CD4-positive, alpha-beta T cell treated with Interleukin-15 for 1 hour (primary cell): Measurements from ENCODE around the gene FAM171A1.
A peak's percentile ranks its signal among the peaks of the same experiment; 100 is the strongest.

Experiments used
- DNase-seq: peaks from one replicate; pipeline ENCODE4 v3.0.0-alpha.2; 2020

Gene FAM171A1

DNA sequence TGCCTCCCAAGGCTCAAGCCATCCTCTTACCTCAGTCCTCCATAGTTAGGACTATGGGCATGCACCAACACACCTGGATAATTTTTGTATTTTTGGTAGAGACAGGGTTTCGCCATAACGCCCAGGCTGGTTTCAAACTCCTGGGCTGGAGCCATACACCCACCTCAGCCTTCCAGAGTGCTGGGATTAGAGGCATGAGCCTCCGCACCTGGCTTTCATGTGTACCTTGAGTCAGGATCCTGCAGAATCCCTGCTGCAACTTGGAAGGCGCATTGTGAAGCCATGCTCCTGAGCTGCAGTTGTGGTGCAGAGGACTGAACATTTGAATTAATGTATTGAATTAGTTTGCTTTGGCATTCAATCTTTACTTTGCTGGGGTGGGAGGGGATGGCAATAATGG is 173.2 kb downstream of the FAM171A1 start:
- DNase-seq, result no peak

DNA sequence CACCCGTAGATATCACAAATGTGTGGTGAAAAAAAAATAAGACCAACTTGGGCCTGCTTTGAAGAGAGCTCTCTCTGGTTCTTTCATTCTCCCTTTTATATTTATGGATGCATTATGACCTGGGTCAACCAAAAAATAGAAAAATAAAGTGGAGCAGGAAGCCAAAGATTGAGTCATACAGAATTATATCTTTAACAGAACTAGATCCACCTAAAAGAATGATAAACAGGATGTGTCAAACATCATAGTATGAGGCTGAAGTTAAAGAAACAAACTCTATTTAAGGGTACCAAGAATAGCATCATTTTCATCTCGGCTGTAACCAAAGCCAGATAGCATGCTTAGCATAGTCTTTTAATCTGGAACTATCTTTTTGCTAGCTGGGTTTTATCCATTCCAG is 173.8 kb downstream of the FAM171A1 start:
- DNase-seq, result no peak

DNA sequence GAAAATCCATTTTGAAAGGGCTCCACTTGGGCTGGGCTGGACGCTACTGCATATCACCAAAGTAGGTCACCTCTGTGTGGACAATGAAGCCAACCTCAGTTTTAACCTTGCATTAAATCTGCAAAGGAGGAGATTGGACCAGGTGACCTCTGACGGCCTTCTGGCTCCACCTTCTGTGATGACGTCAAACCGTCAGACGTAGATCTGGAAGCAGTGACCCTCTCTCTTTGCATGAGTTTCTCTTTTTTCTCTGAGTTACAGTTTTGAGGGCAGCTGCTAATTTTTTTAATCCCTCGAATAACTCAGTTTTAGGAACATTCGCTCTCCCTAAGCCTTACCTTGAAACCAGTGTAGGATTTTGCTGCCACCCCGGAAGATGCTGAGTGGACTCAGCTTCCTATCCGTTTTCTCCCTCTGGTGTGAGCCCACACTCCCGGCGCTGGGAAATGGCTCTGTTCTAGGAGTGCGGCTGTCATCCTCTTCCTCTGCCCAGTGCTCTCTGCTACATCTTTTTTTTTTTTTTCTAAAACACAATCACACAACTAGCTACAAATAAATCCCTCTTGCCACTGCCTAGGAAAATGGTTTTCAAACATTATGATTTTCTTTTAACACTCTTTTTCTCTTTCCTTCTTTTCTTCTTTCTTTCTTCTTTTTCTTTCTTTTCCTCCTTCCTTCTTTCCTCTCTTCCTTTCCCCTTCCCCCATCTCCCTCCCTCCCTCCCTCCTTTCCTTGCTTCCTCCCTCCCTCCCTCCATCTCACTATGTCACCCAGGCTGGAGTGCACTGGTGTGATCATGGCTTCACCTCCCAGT is 174.9 kb downstream of the FAM171A1 start:
- DNase-seq, result peak; percentile 24

DNA sequence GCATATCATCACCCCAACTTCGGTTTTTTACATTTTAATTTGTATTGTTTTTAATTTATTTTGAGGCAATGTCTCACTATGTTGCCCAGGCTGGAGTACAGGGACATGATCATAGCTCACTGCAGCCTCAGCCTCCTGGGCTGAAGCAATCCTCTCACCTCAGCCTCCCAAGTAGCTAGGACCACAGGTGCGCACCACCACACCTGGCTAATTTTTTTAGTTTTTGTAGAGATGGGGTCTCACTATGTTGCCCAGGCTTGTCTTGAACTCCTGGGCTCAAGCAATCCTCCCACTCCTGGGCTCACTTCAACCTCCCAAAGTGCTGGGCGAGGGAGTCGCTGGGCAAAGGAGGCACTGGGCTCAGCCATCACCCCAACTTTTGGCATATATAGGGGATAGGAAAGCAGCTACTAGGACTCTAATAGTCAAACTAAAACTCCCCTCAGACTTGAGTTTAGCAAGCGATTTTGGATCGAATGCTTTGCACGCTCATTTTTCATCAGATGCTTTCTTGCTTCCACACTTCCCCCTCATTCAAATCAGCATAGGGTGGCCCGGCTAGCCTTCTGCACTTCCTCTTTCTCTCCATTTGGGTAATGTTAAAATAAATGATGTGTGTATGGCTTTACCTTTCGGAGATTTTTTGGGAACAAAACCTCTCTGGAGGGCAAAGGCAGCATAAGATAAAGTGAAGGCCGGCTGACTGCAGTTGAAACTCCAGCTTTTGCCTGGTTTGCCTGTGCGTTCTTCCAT is 181.8 kb downstream of the FAM171A1 start:
- no peak for DNase-seq

DNA sequence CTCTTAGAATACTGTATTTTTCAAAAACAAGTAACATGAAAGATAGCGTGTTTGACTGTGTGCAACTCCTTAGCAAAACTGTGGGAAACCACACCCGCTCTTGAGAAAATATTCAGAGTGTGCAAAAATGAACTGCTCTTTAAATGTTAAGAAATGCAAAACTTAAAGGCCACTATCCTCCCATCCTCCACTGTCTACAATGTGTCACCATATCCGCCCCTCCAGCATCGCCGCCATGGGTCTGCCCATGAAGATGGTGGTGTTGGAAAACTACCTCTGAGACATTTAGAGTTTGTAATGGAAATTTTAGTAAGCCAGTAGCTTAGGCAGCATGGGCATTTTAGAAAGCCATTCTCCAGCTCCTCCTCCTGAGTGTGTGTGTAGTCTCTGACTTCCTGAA is 182.5 kb downstream of the FAM171A1 start:
- DNase-seq, result no peak

DNA sequence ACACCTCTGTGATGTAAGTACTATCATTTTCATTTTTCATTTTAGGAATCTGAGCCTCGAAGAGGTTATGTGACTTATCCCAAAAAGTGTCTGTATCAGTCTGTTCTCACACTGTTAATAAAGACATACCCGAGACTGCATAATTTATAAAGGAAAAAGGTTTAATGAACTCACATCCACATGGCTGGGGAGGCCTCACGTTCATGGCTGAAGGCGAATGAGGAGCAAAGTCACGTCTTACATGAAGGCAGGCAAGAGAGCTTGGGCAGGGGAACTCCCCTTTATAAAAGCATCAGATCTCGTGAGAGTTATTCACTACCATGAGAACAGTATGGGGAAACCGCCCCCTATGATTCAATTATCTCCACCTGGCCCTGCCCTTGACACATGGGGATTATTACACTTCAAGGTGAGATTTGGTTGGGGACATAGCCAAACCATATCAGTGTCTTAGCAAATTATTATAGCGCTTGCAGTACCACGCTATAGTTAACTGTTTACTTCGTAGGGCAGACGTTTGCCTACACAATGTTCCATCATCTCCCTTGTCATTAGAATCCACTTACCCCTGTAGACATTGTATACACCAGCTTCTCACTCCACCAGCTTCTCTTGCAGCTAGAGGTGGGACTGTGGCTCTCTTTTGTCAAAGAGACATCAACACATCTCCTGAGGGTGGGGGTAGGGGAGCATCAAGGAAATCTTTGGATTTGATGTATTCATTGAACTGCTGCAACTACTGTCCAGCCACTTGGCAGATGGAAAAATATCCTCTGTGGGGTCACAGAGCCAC is 187.2 kb downstream of the FAM171A1 start:
- DNase-seq, result no peak

DNA sequence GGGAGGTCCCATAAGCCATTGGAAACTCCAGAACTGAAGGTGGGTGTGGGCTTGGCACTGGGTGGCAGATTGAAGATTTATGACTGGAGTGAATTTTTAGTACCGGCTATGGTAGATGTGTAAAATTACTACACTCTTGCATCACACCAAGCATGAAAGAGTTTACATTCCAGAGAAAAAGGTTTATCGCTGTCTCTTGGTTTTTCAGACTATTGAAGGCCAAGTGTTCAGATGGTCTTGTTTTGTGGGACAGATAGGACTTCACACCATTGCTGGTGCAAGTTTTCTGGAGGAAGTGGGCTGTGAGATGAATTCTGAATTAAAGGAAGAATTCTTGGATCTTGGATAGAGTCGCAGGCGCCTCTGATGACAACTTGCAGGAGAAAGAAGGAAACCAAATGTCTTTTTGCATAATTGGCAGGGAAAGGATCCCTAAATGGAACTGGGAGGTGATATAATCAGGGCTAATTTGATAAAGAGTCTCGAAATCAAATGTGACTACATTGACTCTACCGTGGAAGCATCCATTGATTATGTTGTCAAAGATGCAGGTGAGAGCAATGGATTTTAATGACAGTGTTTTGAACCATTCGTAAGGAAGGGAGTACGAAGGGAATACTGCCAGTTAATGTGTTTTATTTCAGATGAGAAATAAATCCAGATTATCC is 188.4 kb downstream of the FAM171A1 start:
- DNase-seq, result no peak

DNA sequence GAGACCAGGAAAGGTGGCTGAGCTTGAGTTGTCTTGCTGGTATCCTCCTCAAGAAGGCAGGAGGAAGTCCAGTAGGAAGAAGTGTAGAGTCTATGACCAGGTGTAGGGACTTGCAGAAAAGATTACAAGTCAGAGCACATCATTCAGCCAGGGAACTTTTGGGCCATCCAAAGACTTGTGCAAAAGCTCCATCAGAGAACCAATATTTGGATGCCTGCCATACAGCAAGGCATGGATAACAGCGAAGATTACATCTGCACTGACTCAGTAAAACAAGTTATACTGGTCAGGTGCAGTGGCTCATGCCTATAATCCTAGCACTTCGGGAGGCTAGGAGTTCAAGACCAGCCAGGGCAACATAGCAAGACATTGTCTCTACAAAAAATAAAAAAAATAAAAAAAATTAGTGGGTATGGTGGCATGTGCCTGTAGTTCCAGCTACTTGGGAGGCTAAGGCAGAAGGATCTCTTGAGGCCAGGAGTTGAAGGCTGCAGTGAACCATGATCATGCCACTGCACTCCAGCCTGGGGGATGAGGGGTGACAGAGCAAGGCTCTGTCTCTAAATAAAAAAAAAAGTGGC is 189.4 kb downstream of the FAM171A1 start:
- no peak for DNase-seq

DNA sequence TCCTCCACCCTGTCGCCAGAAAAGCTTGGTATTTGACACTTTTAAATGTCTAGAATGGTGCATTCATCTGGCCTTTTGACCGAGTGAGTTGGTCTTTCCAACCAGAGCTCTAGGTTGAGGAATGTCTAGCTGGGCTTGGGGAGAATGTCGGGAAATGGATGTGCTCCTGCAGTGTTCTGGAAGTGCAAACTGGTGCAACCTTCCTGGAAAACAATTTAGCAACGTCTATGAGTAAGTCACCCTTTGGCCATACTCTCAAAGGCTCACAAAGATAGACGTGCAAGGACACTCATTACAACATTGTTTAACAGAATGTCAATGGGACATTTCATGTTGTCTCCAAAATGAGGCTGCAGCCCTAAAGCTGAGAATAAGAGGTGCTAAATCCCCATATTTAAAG is 190.4 kb downstream of the FAM171A1 start:
- no peak for DNase-seq

DNA sequence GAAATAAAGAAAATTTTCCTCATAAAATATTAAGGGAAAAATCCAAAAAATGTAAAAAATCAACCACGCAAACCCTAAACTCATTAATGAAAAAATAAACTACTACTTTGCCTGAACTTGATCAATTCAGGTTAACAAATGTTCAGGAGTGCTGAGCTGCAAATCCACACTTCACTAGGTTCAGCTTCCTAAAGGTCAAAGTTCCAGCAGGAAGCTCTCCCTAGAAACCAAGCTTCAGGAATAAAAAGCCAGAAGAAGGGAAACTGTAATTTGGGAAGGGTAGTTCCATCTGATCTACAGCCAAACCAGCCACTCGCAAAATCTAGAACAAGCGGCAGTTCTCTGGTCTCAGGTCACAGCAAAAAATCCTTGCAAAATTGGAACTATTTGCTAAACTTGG is 194.8 kb downstream of the FAM171A1 start:
- DNase-seq, result no peak

DNA sequence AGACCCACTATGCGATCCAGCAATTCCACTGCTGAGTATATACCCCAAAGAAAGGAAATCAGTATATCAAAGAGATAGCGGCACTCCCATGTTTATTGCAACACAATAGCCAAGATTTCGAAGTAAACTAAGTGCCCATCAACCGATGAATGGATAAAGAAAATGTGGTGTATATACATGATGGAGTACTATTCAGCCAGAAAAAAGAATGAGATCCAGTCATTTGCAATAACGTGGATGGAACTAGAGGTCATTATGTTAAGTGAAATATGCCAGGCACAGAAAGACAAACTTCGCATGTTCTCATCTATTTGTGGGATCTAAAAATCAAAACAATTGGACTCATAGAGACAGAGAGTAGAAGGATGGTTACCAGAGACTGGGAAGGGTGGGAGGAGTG is 195.5 kb downstream of the FAM171A1 start:
- no peak for DNase-seq

DNA sequence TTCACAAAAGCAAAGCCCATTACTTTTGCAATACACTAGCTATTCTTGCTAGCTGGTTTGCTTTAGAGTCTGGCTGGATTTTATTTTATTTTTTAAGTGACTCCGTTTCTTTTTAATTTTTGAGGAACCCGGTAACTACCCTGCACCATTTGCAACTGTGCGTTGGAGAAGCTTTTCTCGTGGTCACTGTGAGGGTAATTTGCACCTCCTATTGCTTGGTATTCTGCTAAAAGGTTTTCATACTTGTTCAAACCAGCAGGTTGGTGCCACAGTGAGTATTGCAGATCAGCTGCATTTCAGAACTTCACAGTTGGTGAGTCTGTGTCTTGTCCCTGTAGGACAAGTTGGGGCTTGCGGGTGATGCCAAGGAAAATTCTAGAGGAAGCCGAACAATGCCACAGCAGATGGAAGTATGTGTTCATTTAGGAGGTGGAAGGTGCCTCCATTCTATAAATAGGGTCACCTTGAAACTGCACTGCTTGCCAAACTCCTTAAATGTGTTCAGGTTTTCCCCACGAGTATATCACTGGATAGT is 198.7 kb downstream of the FAM171A1 start:
- DNase-seq, result no peak

DNA sequence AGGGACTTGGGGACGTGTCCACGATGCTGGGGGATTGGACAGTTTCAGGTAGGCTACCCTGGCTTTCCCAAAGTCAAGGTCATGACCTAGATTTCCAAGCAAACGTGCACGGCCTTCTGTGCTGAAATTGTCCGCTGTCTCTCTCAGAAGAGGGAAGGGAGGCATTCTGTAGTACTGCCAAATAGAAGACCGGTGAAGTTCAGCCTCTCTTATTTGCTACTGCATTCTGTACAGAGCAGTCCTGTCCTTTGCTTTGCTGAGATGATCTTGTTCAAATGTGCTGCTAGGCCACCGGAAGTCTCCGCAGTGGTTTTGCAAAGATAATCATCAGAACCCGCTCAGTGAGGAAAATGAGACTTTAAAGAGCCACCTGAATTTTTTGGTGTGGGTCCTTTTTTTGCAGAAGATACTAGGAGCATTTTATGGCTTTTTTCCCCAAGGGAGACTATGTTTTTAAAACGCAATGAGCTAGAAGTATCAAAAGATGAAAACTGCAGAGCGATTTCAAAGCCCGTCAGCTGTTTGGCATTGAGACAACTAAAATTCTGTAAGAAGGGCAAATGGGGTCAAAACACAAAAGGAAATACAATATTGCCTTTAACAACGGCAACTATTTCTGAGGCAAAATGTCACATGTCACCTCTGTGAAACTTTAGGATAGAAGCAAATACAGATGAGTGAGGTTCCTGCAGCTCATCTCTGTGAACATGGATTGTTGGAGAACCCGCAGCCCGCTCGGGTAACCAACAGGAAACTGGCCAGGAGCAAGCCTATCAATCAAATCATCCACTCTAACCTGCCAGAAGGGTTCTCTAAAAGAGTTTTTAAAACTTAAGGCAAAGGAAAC is 201.3 kb downstream of the FAM171A1 start:
- DNase-seq, result peak; percentile 44

DNA sequence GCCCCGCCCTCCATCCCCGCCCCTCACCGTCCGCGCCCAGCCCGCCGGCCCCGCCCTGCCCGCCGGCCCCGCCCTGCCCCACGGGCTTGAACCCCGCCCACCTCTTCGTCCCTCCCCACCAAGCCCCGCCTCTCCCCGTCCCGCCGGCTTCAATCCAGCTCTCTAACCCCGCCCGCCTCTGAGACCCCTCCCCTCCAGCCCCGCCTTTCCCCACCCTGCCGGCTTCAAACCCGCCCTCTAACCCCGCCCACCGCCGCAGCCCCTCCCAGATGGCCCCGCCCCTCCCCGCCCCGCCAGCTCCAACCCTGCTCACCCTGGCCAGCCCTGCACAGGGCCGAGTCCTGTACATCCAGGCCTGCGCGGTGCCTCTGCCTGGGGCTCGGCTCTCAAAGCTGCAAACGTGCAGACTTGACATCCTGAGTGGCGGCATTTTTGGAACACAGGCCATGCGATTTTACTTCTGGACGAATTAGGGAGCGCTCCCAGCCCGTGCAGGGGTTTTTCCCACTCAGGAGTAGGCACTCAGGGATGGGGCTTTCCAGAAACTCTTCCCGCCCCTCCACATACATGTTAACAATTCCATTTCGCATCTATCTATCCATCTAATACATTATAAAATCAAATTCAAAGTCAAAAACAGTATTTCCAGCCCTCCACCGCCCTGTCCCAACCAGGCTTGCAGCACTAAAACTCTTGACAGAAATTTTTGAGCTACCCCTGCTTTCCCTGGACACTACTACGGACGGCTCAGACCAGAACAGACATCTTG is 202.1 kb downstream of the FAM171A1 start:
- DNase-seq, result peak; percentile 93

DNA sequence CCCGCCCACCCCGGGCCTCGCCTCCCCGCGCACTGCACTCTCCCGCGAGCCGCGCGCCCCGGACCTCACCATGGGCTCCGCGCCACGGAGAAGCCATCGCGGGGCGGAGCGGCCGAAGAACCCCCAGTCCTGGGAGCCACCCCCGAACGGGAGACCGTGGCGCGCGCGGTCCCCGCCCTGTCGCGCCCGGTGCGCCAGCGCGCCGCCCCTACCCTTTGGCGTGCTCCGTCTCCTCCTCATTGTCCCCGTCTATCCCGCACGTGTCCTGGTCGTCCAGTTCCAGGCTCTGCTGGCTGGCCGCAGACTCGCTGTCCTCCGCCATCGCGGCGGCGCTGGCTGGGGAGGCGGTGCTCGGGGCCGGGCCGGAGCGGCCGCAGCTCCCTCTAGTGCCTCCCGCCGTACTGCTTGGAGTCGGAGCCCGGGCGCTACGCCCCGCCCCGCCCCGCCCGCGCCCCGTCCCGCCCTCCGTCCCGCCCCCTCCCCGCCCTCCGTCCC is 202.8 kb downstream of the FAM171A1 start, which contains the start of gene NMT2:
NMT2 (minus strand) TSS at position 403 of the 495 bp plus-strand sequence; CDS start at position 322, 81 bp downstream.
- no peak for DNase-seq

DNA sequence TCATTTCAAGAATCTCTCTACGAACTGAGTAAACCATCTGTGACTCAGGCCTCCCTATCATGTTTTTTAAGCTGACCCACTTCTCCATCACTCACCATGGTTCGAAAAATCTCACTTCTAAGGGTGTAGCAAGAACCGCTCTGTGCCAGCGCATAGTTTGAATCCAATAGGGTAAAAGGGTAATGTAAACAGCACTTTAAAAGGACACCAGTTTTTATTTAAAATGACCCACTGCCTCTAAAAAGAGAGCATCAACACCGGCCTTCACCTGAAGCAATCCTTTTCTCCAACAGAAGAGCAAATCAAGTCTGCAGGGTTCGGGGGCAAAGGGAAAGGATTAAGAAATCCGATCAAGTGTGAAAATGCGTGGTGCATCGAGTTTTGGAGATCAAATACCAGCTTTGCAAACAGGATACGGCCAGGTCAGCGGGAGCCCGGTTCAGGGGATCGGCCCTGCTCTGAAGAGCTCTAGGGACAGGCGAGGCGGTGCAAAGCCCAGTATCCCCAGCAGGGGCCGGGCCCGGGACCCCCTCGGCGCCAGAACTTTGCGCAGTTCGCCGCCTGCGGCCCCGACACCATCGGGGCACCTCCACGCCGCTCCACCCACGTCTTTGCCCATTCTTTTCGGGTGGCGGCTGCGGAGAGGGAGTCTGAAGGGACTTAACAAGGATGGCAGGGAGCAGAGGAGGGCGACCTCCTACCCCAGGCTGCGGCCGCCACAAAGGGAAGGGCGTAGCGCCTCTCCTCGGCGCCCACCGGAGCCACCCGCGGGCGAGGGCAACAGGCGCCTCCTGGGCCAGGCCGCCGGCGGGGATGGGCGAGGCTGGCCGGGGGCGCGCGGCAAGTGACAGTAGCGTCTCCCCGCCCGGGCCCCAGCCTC is 203.4 kb downstream of the FAM171A1 start:
- DNase-seq, result peak; percentile 47

DNA sequence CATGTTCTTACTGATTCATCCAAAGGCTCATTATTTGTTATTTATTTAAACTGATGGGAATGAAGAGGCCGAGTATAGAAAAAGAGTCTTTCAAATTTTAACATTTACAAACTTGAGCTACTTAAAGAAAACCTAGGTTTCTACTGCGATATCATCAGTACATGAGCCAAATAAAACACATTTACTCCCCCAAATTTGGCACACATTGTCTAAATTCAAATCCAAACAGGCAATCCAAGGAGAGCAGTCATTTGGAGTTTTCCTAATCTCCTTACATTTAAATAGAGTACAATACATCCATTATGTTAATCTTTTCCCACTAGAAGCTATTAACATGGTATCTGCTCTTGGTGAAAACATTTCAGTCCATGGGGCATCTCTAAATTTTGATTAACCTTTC is 204.8 kb downstream of the FAM171A1 start:
- DNase-seq, result no peak

DNA sequence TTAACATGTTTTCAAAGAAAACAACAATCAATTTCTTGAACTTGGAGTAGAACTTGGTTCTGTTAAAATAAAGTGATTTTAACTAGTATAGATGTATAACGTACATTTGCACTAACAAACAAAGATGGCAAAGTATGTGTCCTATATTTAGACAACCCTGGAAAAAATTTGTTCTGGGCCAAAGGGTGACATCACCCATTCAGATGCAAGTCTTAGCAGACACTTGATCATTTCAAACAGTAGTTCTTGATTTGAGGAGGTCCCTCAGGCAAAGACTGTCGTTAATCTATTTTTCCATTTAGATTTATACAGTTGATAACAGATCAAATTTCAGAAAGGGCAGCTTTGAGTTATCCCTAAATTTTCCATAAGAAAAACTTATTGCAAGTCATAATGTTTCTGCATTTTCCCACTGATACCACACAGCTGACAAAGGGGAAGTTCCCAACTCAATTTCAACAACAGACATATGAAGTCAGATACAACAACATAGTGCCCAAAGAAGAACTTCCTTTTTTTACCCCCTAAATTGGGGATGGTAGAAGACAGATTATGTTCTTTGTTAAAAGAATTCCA is 207.7 kb downstream of the FAM171A1 start:
- DNase-seq, result no peak
